ENCODE measurements around the gene LIX1.

LIX1 gene

DNA sequence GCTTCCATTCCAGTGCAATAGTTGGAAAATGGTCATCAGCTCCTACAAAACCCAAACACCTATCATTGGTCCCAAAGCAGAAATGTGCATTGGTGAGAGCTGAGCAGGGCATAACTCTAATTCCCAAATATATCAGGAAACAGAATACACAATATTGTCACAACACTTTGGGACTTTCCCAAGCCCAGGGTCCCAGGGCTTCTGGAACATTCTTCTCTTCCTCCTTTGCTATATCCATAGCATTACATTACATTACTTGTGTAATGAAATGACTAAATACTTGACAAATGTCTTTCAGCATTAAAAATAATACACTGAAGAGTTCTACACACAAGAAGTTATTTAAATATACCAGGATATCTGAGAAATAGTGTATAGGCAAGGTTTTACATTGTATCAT lies 45.6 kb downstream of the LIX1 start:
- Histone ChIP-seq H3K27ac (ENCODE audit: low read depth, low read length) (no peak overlapping the region), H3K4me1 (ENCODE audit: control insufficient read depth in 5 of 5, insufficient read depth in 5 of 5, low read length in 5 of 5) (peaks cover 0 to 2% (median 0%) of the 10 kb centered on the region in 5 donors), H3K4me3 (ENCODE audit: low read depth in 1 of 5, low read length in 5 of 5) (no peak overlapping the region), H3K36me3 (ENCODE audit: control insufficient read depth in 5 of 5, insufficient read depth in 5 of 5, low read length in 5 of 5) (no peaks in the 10 kb centered on the region), H3K9ac (ENCODE audit: low read length in 5 of 5) (no peak overlapping the region), H3K9me3 (ENCODE audit: control insufficient read depth in 5 of 5, low read length in 5 of 5) (no peaks in the 10 kb centered on the region), H3K27me3 (ENCODE audit: control insufficient read depth in 5 of 5, insufficient read depth in 4 of 5, low read length in 5 of 5) (no peaks in the 10 kb centered on the region)

- Histone ChIP-seq H3K9me3 (ENCODE audit: control insufficient read depth in 5 of 5, low read length in 5 of 5) (no peaks in the 10 kb centered on the region), H3K4me1 (ENCODE audit: control insufficient read depth in 5 of 5, insufficient read depth in 5 of 5, low read length in 5 of 5) (peaks cover 0 to 2% (median 0%) of the 10 kb centered on the region in 5 donors), H3K36me3 (ENCODE audit: control insufficient read depth in 5 of 5, insufficient read depth in 5 of 5, low read length in 5 of 5) (no peaks in the 10 kb centered on the region), H3K9ac (ENCODE audit: low read length in 5 of 5) (no peak overlapping the region), H3K27me3 (ENCODE audit: control insufficient read depth in 5 of 5, insufficient read depth in 4 of 5, low read length in 5 of 5) (no peaks in the 10 kb centered on the region), H3K27ac (ENCODE audit: low read depth, low read length) (no peak overlapping the region), H3K4me3 (ENCODE audit: low read depth in 1 of 5, low read length in 5 of 5) (no peak overlapping the region)
These were observed 46.2 kb downstream of the LIX1 start for GRCh38 chr5:97096191-97096590.

- no peak overlapping the region for H3K9ac ChIP-seq (ENCODE audit: low read length in 5 of 5)
- no peak overlapping the region for H3K4me3 ChIP-seq (ENCODE audit: low read depth in 1 of 5, low read length in 5 of 5)
- H3K27me3 ChIP-seq (ENCODE audit: control insufficient read depth in 5 of 5, insufficient read depth in 4 of 5, low read length in 5 of 5) = no peaks in the 10 kb centered on the region
- no peaks in the 10 kb centered on the region for H3K36me3 ChIP-seq (ENCODE audit: control insufficient read depth in 5 of 5, insufficient read depth in 5 of 5, low read length in 5 of 5)
- H3K9me3 ChIP-seq (ENCODE audit: control insufficient read depth in 5 of 5, low read length in 5 of 5) = no peaks in the 10 kb centered on the region
- H3K4me1 ChIP-seq (ENCODE audit: control insufficient read depth in 5 of 5, insufficient read depth in 5 of 5, low read length in 5 of 5) = peaks cover 0 to 2% (median 0%) of the 10 kb centered on the region in 5 donors
- H3K27ac ChIP-seq (ENCODE audit: low read depth, low read length) = no peak overlapping the region
These were observed 47.1 kb downstream of the LIX1 start for GRCh38 chr5:97095318-97095732.

- no peaks in the 10 kb centered on the region for H3K36me3 ChIP-seq (ENCODE audit: control insufficient read depth in 5 of 5, insufficient read depth in 5 of 5, low read length in 5 of 5)
- H3K4me3 ChIP-seq (ENCODE audit: low read depth in 1 of 5, low read length in 5 of 5) = no peak overlapping the region
- no peak overlapping the region for H3K27ac ChIP-seq (ENCODE audit: low read depth, low read length)
- no peak overlapping the region for H3K9ac ChIP-seq (ENCODE audit: low read length in 5 of 5)
- no peaks in the 10 kb centered on the region for H3K27me3 ChIP-seq (ENCODE audit: control insufficient read depth in 5 of 5, insufficient read depth in 4 of 5, low read length in 5 of 5)
- no peaks in the 10 kb centered on the region for H3K9me3 ChIP-seq (ENCODE audit: control insufficient read depth in 5 of 5, low read length in 5 of 5)
- H3K4me1 ChIP-seq (ENCODE audit: control insufficient read depth in 5 of 5, insufficient read depth in 5 of 5, low read length in 5 of 5) = peaks cover 0 to 2% (median 0%) of the 10 kb centered on the region in 5 donors
These were observed 47.7 kb downstream of the LIX1 start for GRCh38 chr5:97094579-97095317.

DNA sequence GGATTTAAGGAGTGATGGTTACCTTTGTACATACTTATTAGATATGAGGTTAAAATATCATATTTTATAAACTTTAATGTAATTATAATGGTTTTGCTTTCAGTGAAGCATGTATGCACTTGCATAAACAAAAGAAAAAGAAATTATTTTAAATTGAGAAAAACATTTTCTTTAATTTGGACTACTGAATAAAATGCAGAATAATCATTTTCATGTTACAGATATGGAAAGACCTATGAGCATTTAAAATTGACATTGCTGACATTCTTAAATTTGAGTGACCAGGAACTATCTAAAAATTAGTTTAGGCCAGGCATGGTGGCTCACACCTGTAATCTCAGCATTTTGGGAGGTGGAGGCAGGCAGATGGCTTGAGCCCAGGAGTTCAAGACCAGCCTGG lies 49.2 kb downstream of the LIX1 start:
- H3K9me3 ChIP-seq (ENCODE audit: control insufficient read depth in 5 of 5, low read length in 5 of 5) = no peaks in the 10 kb centered on the region
- H3K27ac ChIP-seq (ENCODE audit: low read depth, low read length) = no peak overlapping the region
- H3K9ac ChIP-seq (ENCODE audit: low read length in 5 of 5) = no peak overlapping the region
- no peaks in the 10 kb centered on the region for H3K27me3 ChIP-seq (ENCODE audit: control insufficient read depth in 5 of 5, insufficient read depth in 4 of 5, low read length in 5 of 5)
- no peak overlapping the region for H3K4me3 ChIP-seq (ENCODE audit: low read depth in 1 of 5, low read length in 5 of 5)
- peaks cover 0 to 2% (median 0%) of the 10 kb centered on the region in 5 donors for H3K4me1 ChIP-seq (ENCODE audit: control insufficient read depth in 5 of 5, insufficient read depth in 5 of 5, low read length in 5 of 5)
- H3K36me3 ChIP-seq (ENCODE audit: control insufficient read depth in 5 of 5, insufficient read depth in 5 of 5, low read length in 5 of 5) = no peaks in the 10 kb centered on the region

- Histone ChIP-seq H3K36me3 (ENCODE audit: control insufficient read depth in 5 of 5, insufficient read depth in 5 of 5, low read length in 5 of 5) (no peaks in the 10 kb centered on the region), H3K4me1 (ENCODE audit: control insufficient read depth in 5 of 5, insufficient read depth in 5 of 5, low read length in 5 of 5) (no peaks in the 10 kb centered on the region), H3K9me3 (ENCODE audit: control insufficient read depth in 5 of 5, low read length in 5 of 5) (no peaks in the 10 kb centered on the region), H3K27ac (ENCODE audit: low read depth, low read length) (no peak overlapping the region), H3K27me3 (ENCODE audit: control insufficient read depth in 5 of 5, insufficient read depth in 4 of 5, low read length in 5 of 5) (no peaks in the 10 kb centered on the region), H3K4me3 (ENCODE audit: low read depth in 1 of 5, low read length in 5 of 5) (no peak overlapping the region), H3K9ac (ENCODE audit: low read length in 5 of 5) (no peak overlapping the region)
These were observed 51.5 kb downstream of the LIX1 start for GRCh38 chr5:97090944-97091343.

DNA sequence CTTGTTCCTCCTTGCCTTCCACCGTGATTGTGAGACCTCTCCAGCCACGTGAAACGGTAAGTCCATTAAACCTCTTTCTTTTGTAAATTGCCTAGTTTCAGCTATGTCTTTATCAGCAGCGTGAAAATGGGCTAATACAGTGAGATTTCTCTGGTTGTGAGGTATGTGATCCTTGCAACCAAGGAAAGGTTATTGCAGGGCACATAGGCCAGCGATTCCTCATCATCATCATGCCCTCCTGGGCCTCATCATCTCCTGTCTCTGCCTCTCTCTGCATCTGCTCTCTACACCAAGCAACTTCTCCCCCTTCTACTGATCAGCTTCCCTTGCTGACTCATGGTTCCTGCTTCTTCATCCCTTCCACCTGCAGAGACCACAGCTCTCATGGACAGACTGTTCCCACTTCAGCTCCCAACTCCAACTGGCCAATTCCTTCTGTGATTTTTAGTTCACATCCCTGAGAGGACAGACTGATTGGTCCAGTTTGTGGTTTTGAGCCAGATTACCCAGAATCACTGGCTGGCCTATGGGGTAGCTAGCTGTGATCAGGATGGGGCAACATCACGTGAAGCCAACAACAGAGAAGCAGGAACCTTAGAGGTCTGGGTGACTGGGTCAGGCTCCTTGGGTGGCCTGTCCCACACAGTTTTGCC lies 53.1 kb downstream of the LIX1 start:
- Histone ChIP-seq H3K9ac (ENCODE audit: low read length in 5 of 5) (no peak overlapping the region), H3K27me3 (ENCODE audit: control insufficient read depth in 5 of 5, insufficient read depth in 4 of 5, low read length in 5 of 5) (no peaks in the 10 kb centered on the region), H3K4me1 (ENCODE audit: control insufficient read depth in 5 of 5, insufficient read depth in 5 of 5, low read length in 5 of 5) (no peaks in the 10 kb centered on the region), H3K9me3 (ENCODE audit: control insufficient read depth in 5 of 5, low read length in 5 of 5) (no peaks in the 10 kb centered on the region), H3K27ac (ENCODE audit: low read depth, low read length) (no peak overlapping the region), H3K4me3 (ENCODE audit: low read depth in 1 of 5, low read length in 5 of 5) (no peak overlapping the region), H3K36me3 (ENCODE audit: control insufficient read depth in 5 of 5, insufficient read depth in 5 of 5, low read length in 5 of 5) (no peaks in the 10 kb centered on the region)

- no peak overlapping the region for H3K4me3 ChIP-seq (ENCODE audit: low read depth in 1 of 5, low read length in 5 of 5)
- no peaks in the 10 kb centered on the region for H3K4me1 ChIP-seq (ENCODE audit: control insufficient read depth in 5 of 5, insufficient read depth in 5 of 5, low read length in 5 of 5)
- no peak overlapping the region for H3K9ac ChIP-seq (ENCODE audit: low read length in 5 of 5)
These were observed 53.6 kb downstream of the LIX1 start for GRCh38 chr5:97088774-97089148.

DNA sequence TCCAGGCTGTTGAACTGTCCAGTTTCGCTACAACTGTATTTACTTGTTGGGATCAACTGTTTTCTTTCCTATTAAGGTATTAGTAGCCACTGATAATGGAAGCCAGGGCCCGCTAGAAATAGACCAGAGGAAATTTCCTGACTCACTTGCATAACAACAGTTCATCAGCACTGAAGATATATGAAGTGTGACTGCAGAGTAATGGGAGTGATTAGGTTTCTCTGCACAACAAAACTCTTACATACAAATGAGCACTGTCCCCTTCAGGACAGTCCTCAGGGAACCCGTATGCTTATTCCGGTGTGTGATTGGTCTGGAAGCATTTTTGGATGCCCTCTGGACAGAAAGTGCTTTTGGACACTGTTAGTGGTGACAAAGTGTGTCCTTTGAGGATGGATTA lies 55.3 kb downstream of the LIX1 start:
- H3K27me3 ChIP-seq (ENCODE audit: control insufficient read depth in 5 of 5, insufficient read depth in 4 of 5, low read length in 5 of 5) = no peaks in the 10 kb centered on the region
- no peaks in the 10 kb centered on the region for H3K9me3 ChIP-seq (ENCODE audit: control insufficient read depth in 5 of 5, low read length in 5 of 5)

More at GRCh38 chr5:97088774-97089148, 53.6 kb downstream of the LIX1 start:
- no peak overlapping the region for H3K27ac ChIP-seq (ENCODE audit: low read depth, low read length)
- no peaks in the 10 kb centered on the region for H3K9me3 ChIP-seq (ENCODE audit: control insufficient read depth in 5 of 5, low read length in 5 of 5)
- no peaks in the 10 kb centered on the region for H3K27me3 ChIP-seq (ENCODE audit: control insufficient read depth in 5 of 5, insufficient read depth in 4 of 5, low read length in 5 of 5)
- H3K36me3 ChIP-seq (ENCODE audit: control insufficient read depth in 5 of 5, insufficient read depth in 5 of 5, low read length in 5 of 5) = no peaks in the 10 kb centered on the region

DNA sequence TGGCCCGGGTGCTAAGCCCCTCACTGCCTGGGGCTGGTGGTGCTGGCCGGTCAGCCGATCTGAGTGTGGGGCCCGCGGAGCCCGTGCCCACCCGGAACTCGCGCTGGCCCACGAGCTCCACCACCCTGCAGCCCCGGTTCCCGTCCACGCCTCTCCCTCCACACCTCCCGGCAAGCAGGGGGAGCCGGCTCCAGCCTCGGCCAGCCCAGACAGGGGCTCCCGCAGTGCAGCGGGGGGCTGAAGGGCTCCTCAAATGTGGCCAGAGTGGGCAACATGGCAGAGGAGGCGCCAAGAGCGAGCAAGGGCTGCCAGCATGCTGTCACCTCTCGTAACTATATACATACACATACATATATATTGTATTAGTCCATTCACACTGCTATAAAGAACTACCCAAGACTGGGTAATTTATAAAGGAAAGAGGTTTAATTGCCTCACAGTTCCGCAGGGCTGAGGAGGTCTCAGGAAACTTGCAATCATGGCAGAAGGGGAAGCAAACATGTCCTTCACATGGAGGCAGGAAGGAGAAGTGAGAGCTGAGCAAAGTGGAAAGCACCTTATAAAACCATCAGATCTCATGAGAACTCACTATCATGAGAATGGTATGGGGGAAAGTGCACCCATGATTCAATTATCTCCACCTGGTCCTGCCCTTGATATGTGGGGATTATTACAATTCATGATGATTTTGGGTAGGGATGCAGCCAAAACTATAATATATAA lies 56.8 kb downstream of the LIX1 start:
- no peak overlapping the region for H3K27ac ChIP-seq (ENCODE audit: low read depth, low read length)
- H3K36me3 ChIP-seq (ENCODE audit: control insufficient read depth in 5 of 5, insufficient read depth in 5 of 5, low read length in 5 of 5) = no peaks in the 10 kb centered on the region
- H3K4me3 ChIP-seq (ENCODE audit: low read depth in 1 of 5, low read length in 5 of 5) = no peak overlapping the region
- H3K9ac ChIP-seq (ENCODE audit: low read length in 5 of 5) = no peak overlapping the region
- no peaks in the 10 kb centered on the region for H3K9me3 ChIP-seq (ENCODE audit: control insufficient read depth in 5 of 5, low read length in 5 of 5)
- H3K4me1 ChIP-seq (ENCODE audit: control insufficient read depth in 5 of 5, insufficient read depth in 5 of 5, low read length in 5 of 5) = no peaks in the 10 kb centered on the region
- no peaks in the 10 kb centered on the region for H3K27me3 ChIP-seq (ENCODE audit: control insufficient read depth in 5 of 5, insufficient read depth in 4 of 5, low read length in 5 of 5)

More for the DNA sequence above, 55.3 kb downstream of the LIX1 start:
- no peaks in the 10 kb centered on the region for H3K4me1 ChIP-seq (ENCODE audit: control insufficient read depth in 5 of 5, insufficient read depth in 5 of 5, low read length in 5 of 5)
- H3K9ac ChIP-seq (ENCODE audit: low read length in 5 of 5) = no peak overlapping the region
- H3K4me3 ChIP-seq (ENCODE audit: low read depth in 1 of 5, low read length in 5 of 5) = no peak overlapping the region
- H3K27ac ChIP-seq (ENCODE audit: low read depth, low read length) = no peak overlapping the region
- no peaks in the 10 kb centered on the region for H3K36me3 ChIP-seq (ENCODE audit: control insufficient read depth in 5 of 5, insufficient read depth in 5 of 5, low read length in 5 of 5)
